HL-60 (cell line): Measurements from ENCODE around the gene GM2A.
"Not testable (repeated sequence)": the region's sequence is repeated elsewhere in the genome, so short reads cannot be mapped to it uniquely, and the experiment has no call there.

ENCODE experiments used
- DNase-seq, 2 experiments: peaks; one replicate each; pipeline ENCODE4 v3.0.0-alpha.2; 2010 to 2020; ENCODE audit warnings: low read depth in 1 of 2, low spot score in 1 of 2
- H3K27ac ChIP-seq: fragments of 250-450 bp; sonication (Bioruptor Pico); replicated peaks from 2 replicates; pipeline ENCODE4 v1.5.1; 2020; ENCODE audit warnings: mild to moderate bottlenecking, moderate library complexity
- H3K27me3 ChIP-seq: fragments of 250-450 bp; sonication (Bioruptor Pico); 2 replicates; pipeline ENCODE4 v1.5.1; 2021; ENCODE audit warnings: mild to moderate bottlenecking, moderate library complexity; ENCODE audit not compliant: insufficient read depth, poor library complexity, severe bottlenecking
- H3K4me3 ChIP-seq: replicated peaks from 2 replicates; pipeline ENCODE4 v1.5.1; 2011; ENCODE audit warnings: mild to moderate bottlenecking, control low read depth, low read length; ENCODE audit not compliant: insufficient read depth
- CTCF ChIP-seq: IDR thresholded peaks from one replicate; pipeline ENCODE4 v1.5.1; 2011; ENCODE audit warnings: low read length, control low read depth, inconsistent platforms; ENCODE audit not compliant: insufficient read depth
- GABPA ChIP-seq: IDR thresholded peaks from 2 replicates; pipeline ENCODE4 v1.6.1; 2012; ENCODE audit warnings: low read depth
- POLR2AphosphoS5 ChIP-seq: IDR thresholded peaks from 2 replicates; pipeline ENCODE4 v1.6.1; 2012; ENCODE audit warnings: low read depth
- REST ChIP-seq: IDR thresholded peaks from 2 replicates; pipeline ENCODE4 v1.6.1; 2012; ENCODE audit warnings: low read depth; ENCODE audit not compliant: insufficient replicate concordance
- SPI1 ChIP-seq: IDR thresholded peaks from 2 replicates; pipeline ENCODE4 v1.6.1; 2012; ENCODE audit warnings: low read depth, mild to moderate bottlenecking, borderline replicate concordance

The GM2A gene

GRCh38 chr5:151303666-151304065 lies 50.7 kb downstream of the GM2A start, which contains the start of gene SLC36A3:
Gene SLC36A3, minus strand, starts transcription at chr5:151303766. Its CDS starts 412 bp downstream, at chr5:151303354.
- TF ChIP-seq GABPA (no peak), POLR2AphosphoS5 (no peak), SPI1 (no peak), REST (no peak), CTCF (no peak)
- Histone ChIP-seq H3K4me3 (no peak within 1 kb of the TSS), H3K27ac (no peak within 1 kb of the TSS), H3K27me3 (no peaks in the 10 kb centered on the region)
- no peak for DNase-seq

GRCh38 chr5:151309266-151309665 lies 56.3 kb downstream of the GM2A start:
- H3K27me3 ChIP-seq, DNase-seq, H3K4me3 ChIP-seq, H3K27ac ChIP-seq: not testable (repeated sequence)

GRCh38 chr5:151309821-151310220 lies 56.8 kb downstream of the GM2A start:
- not testable (repeated sequence) for H3K27me3 ChIP-seq, H3K27ac ChIP-seq, H3K4me3 ChIP-seq, DNase-seq

- Histone ChIP-seq H3K27me3 (no peaks in the 10 kb centered on the region), H3K4me3 (no peak overlapping the region), H3K27ac (no peak overlapping the region)
- no peak for TF ChIP-seq REST
- no peak for TF ChIP-seq POLR2AphosphoS5
- no peak for TF ChIP-seq CTCF
- TF ChIP-seq GABPA, result no peak
- no peak for TF ChIP-seq SPI1
- DNase-seq, result no peak
Measured at GRCh38 chr5:151310932-151311331, 57.9 kb downstream of the GM2A start.

GRCh38 chr5:151312756-151313324 lies 59.9 kb downstream of the GM2A start:
- H3K27ac ChIP-seq, result no peak overlapping the region
- no peak for TF ChIP-seq REST
- TF ChIP-seq SPI1, result no peak
- no peak for TF ChIP-seq POLR2AphosphoS5
- no peak for DNase-seq
- no peaks in the 10 kb centered on the region for H3K27me3 ChIP-seq
- no peak overlapping the region for H3K4me3 ChIP-seq
